ENCODE results near the gene VAT1.
"Not testable (repeated sequence)": the region's sequence is repeated elsewhere in the genome, so short reads cannot be mapped to it uniquely, and the experiment has no call there.

Gene VAT1

DNA sequence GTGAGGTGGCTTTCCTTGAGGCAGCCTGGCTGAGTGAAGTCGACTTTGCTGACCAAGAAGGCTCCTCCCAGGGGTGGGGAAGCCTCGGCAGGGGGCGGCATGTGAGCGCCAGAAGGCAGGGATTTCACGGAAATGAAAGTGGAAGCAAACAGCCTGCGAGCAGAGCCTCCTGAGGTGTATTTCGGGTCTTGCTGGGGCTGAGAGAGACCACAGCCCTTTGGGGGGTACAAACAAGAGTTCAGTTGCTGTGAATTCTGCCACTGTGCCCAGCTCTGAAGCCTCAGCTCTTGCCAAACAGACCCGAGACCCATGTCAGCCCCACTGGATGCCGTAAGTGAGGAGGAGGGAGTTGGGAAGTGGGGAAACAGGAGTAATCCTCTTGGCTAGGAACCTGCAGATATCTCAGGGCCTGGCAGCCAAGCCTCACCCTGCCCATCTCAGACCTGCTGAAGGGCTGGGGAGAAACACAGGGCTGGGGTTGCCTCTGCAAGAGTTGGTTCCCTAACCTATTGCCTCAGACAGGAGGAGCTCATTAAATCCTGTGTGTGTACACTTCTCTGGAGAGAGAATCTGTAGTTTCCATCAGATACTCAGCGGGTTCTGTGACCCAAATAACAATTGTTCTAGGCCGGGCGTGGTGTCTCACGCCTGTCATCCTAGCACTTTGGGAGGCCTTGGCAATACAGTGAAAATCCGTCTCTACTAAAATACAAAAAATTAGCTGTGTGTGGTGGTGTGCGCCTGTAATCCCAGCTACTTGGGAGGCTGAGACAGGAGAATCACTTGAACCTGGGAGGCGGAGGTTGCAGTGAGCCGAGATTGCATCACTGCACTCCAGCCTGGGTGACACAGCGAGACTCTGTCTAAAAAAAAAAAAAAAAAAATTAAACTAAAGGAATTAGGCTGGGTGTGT lies 15.3 kb downstream of the VAT1 start, which contains the start of gene IFI35:
IFI35 (plus strand) TSS at position 146 of the 913 bp plus-strand sequence; CDS start at position 310, 164 bp downstream.
- DNase-seq (ENCODE audit: low read depth in 2 of 2), result peak; percentile 69 to 82

DNA sequence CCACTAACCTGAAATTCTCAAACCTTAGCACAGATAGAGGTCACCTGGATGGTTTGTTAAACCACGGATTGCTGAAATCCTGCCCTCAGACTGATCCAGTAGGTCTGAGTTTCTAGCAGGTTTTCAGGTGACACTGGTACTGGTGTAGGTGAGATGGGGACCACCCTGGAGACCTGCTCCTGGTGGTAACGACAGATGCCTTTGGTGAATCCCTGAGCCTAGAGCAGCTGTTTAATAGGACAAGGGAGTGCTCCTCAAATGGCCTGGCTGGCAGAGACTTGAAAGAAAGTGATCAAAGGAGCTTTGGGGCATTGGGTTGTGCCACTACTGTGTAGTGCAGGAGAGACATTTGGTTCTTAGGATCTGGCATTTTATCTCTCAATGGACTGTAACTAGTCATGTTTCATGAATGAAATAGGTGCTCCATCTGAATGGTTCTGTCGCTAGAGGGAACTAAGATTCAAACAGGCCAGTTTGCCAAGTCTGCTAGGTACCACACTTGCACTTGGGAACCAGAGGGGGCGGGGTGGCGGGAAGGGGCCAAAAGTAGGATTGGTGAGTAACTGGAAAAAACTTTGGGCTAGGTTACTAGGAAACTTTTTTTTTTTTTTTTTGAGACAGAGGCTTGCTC lies 18.5 kb downstream of the VAT1 start:
- DNase-seq (ENCODE audit: low read depth in 2 of 2), result no peak

- DNase-seq (ENCODE audit: low read depth in 2 of 2), result not testable (repeated sequence)
These were observed 21.3 kb downstream of the VAT1 start for GRCh38 chr17:43000894-43001293.

DNA sequence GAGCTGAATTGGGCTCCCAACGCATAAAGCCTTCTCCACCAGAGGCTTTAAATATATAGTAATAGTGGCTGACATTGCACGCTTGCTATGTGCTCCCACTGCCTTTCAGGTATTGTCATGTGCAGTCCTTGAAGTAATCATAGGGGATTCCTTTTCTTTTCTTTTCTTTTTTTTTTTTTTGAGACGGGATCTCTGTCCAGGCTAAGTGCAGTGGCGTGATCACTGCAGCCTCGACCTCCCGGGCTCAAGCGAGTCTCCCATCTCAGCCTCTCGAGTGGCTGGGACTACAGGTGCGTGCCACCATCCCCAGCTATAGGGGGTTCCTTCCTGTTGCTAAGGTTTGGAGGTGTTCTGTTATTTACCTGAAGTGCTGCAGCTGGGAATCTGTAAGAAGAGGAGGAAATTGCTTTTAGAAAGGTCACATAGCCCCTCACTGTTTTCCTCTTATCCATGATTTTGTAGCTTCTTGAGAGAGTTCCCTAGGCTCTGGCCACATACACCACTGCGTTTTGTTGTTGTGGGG lies 23.1 kb downstream of the VAT1 start:
- DNase-seq (ENCODE audit: low read depth in 2 of 2), result no peak

DNA sequence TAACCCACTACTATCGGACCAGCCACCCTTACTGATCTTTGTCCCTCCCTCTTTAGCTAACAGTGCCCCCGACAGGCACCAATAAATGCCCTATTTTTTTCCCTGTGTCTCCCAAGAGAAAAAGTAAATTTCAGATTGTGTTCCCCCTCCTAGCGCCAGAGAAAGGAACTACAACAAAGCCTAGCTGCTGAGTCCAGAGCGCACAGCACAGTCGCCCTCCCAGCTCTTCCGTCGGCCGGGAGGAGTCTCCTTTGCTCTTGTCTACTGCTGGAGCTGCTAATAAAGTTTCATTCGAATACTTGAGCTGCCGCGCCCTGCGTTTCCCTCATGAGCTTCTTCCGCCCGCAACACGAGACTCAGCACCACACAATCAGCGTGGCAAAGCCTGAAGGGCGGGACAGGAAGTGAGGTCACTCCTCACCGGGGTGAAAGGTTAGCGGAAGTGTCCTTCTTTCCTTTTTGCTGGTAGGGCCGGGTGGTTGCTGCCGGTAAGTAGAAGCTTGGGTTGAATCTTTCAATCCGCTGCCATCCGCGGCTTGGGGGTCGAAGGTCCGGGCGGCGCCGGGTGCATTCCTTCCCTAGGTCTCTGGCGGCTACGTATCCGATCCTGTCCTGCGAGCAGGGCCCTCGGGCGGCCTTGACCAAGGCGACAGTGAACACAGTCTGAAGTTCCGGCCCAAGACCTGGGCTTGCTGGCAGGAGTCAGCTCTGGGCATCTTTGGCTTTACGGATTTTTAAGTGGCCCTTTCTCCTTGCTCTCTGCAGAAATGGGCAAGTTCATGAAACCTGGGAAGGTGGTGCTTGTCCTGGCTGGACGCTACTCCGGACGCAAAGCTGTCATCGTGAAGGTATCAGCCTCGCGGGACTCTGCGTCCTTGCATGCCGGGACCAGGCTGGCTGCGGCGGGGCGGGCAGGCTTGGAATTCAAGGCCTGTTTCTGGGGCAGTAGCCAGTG lies 23.9 kb downstream of the VAT1 start, which contains the start of gene RPL27:
RPL27 (plus strand) TSS at position 436 of the 955 bp plus-strand sequence; CDS start at position 768, 332 bp downstream.
- peak; percentile 93 to 97 for DNase-seq (ENCODE audit: low read depth in 2 of 2)

DNA sequence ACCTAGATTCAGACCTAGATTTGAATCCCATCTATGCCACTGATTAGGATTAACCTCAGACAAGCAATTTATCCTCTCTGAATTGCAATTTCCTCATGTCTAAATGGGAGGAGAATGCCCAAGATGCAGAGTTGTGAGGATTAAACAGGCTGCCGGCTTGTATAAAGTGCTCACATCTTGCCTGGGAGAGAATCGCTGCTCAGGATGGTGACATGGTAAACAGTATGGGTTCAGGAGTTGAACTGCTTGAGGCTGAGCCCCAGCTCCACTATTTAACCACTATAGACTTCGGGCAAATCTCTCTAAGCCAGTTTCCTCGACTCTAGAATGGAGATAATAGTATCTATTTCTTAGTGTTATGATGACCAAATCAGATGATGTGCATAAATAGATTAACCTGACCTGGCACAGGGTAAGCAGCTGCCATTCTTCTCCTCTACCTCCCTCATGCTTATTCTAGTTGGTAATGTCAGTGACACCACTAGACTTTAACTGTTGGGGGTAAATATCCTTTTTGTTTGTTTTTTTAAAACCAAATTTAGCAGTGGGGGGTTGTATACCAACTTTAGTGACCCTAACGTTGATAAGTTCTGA lies 24.7 kb downstream of the VAT1 start:
- no peak for DNase-seq (ENCODE audit: low read depth in 2 of 2)

DNA sequence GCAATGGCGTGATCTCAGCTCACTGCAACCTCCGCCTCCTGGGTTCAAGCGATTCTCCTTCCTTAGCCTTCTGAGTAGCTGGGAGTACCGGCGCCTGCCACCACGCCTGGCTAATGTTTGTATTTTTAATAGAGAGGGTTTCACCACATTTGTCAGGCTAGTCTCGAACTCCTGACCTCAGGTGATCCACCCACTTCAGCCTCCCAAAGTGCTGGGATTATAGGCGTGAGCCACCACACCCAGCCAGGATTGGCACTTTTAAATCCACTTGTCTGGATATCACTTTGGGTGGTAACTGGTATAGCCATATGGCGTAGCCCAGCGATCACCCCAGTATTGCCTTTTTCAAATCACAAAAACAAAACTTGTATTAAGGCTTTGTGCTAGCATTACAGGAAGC lies 28.3 kb downstream of the VAT1 start:
- DNase-seq (ENCODE audit: low read depth in 2 of 2), result not testable (repeated sequence)

DNA sequence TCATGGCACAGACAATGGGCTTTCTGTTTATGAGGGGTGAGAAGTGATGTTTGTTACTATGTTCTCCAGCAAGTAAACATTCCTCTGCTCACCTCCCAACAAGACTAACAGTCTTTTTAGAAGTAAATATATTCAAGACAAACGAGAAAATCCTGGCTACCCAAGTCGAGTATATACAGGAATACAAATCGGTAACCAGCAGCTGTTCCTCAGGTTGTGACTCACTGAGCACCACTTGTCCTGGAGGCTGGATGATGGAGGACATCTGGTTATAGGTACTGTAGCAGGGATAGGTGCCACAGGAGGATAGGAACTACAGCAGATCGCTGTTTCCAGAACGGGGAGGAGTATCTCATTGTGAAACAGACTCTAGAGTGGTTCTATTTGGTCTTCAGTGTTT lies 29.3 kb downstream of the VAT1 start:
- no peak for DNase-seq (ENCODE audit: low read depth in 2 of 2)

DNA sequence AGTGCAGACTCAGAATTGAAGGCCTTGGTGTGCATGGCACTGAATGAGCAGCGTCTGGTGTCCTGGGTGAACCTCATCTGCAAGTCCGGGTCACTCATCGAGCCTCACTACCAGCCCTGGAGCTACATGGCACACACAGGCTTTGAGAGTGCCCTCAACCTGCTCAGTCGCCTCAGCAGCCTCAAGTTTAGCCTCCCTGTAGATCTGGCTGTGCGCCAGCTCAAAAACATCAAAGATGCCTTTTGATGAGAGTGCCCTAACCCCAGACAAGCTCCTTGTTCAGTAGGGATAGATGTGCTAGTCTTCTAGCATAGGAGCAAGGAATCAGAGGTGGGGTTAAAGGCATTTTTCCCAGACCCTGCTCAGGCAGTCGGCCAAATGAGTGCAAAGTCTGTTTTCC lies 30.7 kb downstream of the VAT1 start:
- no peak for DNase-seq (ENCODE audit: low read depth in 2 of 2)

DNA sequence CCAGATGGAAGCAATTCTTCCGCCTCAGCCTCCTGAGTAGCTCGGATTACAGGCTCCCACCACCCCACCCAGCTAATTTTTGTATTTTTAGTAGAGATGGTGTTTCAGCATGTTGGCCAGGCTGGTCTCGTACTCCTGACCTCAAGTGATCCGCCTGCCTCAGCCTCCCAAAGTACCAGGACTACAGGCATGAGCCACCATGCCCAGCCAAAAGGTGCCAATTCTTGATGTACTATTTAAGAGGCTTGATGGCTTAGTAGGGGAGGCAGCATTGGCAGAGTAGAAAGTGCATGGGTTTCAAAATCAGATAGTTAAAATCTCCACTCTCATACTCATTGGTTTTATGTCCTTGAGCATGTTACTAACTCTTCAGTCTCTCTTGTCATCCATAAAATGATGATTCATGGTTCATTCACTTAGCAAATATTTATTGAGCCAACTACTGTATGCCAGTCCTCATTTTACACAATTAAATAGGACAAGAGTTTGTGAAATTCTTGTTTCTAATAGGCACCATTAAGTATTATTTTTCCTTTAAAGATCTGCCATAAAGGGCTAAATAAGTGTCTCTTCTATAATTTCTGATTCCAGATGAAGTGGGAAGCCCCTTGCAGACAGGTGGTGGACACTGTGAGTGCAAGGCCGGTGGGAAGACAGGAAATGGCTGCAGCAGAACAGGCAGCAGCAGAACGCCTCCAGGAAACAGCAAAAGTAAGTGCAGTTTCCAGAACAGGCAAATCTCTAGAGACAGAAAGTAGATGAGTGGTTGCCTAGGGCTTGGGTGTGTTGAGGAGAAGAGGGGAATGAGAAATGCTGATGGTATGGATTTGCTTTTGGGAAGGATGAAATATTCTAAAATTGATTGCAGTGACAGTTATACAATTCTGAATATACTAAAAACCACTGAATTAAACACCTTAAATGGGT lies 32.2 kb downstream of the VAT1 start:
- DNase-seq (ENCODE audit: low read depth in 2 of 2), result no peak

GRCh38 chr17:42989141-42989540 lies 33.0 kb downstream of the VAT1 start:
- DNase-seq (ENCODE audit: low read depth in 2 of 2), result no peak

GRCh38 chr17:42985225-42985624 lies 37.0 kb downstream of the VAT1 start:
- DNase-seq (ENCODE audit: low read depth in 2 of 2), result no peak

DNA sequence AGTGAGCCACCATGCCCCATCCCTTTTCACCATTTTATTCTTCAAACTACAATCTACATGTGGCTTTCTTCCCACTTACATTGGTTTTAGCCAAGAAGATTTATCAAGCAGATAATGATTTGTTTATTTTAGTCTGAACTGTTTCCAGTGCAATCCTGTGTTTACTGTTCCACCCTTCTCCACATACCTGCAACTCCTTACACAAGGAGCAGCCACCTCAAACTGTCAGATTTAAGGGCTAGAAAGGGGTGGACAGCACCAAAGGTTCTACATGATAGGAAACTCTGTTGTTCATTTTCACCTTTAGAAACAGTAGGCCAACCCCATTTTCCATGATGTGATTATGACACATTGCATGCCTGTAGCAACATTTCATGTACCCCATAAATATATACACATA lies 39.9 kb downstream of the VAT1 start:
- DNase-seq (ENCODE audit: low read depth in 2 of 2), result no peak

- peak; percentile 23 to 44 for DNase-seq (ENCODE audit: low read depth in 2 of 2)
These were observed 41.3 kb downstream of the VAT1 start for GRCh38 chr17:42980766-42981397.

DNA sequence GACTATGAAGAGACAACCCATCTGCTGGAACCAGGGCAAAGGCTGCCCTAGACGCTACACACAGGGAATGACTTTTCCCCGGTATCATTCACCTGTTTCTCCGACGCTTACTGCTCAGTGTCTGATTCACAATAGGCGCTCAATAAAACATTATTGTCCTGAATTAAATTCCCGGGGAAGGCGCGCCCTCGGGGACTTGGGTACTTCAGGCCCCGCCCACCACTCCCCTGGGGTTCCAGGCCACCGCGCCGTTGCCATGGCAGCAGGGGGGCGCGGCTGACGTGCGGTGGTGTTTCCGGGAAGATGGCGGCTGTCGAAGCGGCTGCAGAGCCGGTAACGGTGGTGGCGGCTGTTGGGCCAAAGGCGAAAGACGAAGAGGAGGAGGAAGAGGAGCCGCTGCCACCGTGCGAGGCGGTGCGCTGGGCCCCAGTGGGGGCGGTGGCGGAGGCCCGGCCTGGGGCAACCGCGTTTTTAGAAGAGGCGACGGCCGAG lies 41.9 kb downstream of the VAT1 start, which contains the start of gene RUNDC1:
RUNDC1 (plus strand) TSS at position 292 of the 492 bp plus-strand sequence; CDS start at position 304, 12 bp downstream.
- peak; percentile 87 to 88 for DNase-seq (ENCODE audit: low read depth in 2 of 2)

DNA sequence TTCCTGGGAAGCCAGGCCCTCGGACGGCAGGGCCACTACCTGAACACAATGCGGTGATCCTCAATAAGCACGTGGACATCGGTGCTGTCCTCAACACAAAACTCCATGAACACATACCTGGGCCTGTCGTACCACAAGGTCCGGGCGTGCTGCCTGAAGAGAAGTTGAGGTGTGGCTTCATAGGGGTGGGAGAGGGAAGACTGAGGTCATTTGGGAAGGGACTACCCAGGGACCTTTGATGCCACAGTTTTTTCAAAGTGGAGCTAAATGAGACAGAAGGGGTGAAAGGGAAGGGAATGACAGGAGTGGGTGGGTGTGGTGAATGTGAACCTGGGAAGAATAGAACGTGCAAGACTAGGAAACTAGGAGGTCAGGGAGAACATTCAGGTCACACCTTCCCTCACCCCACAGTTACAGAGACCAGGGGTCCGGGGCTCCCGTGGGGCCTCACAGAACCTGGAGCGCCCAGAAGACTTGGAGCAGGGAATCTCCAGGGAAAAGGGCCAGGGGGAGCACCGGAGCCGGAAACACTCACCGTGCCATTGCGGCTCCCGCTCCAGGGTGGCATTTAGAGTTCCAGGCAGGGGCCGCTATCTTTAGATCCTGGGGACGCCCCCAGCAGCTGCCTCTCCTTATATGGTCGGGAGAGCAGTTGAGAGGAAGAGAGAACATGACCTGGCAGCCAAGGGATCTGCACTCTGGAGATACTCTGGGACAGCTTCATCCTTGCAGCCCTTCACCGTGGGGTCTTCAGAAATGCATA lies 42.5 kb downstream of the VAT1 start, which contains the start of gene PTGES3L:
PTGES3L (minus strand) TSS at position 570 of the 763 bp plus-strand sequence; CDS start at position 543, 27 bp downstream.
- no peak for DNase-seq (ENCODE audit: low read depth in 2 of 2)

- not testable (repeated sequence) for DNase-seq (ENCODE audit: low read depth in 2 of 2)
These were observed 46.5 kb downstream of the VAT1 start for GRCh38 chr17:42975701-42976100.

- DNase-seq (ENCODE audit: low read depth in 2 of 2), result no peak
These were observed 46.9 kb downstream of the VAT1 start for GRCh38 chr17:42975265-42975664.
